Trophoblast cell (in vitro differentiated cells and primary cell): ENCODE data around the gene EIF4ENIF1.

ENCODE experiments used
- DNase-seq, 2 donors: peaks; one replicate each; pipeline ENCODE4 v3.0.0-alpha.2; 2016
- H2AFZ ChIP-seq: 2 replicates; pipeline ENCODE4 v1.6.1; 2013; ENCODE audit warnings: low read length, moderate library complexity, mild to moderate bottlenecking; ENCODE audit not compliant: insufficient read depth, poor library complexity
- H2AK5ac ChIP-seq: 2 replicates; pipeline ENCODE4 v1.6.1; 2013; ENCODE audit warnings: mild to moderate bottlenecking, low read length
- H2BK120ac ChIP-seq: 2 replicates; pipeline ENCODE4 v1.6.1; 2013; ENCODE audit warnings: low read length, mild to moderate bottlenecking, moderate library complexity; ENCODE audit not compliant: insufficient read depth, poor library complexity
- H2BK12ac ChIP-seq: 2 replicates; pipeline ENCODE4 v1.6.1; 2013; ENCODE audit warnings: mild to moderate bottlenecking, low read length, moderate library complexity
- H2BK5ac ChIP-seq: 2 replicates; pipeline ENCODE4 v1.6.1; 2013; ENCODE audit warnings: low read length, low read depth, moderate library complexity, mild to moderate bottlenecking; ENCODE audit not compliant: poor library complexity
- H3K14ac ChIP-seq: 2 replicates; pipeline ENCODE4 v1.6.1; 2013; ENCODE audit warnings: mild to moderate bottlenecking, low read length
- H3K18ac ChIP-seq: 2 replicates; pipeline ENCODE4 v1.6.1; 2013; ENCODE audit warnings: mild to moderate bottlenecking, low read length
- H3K23ac ChIP-seq: 2 replicates; pipeline ENCODE4 v1.6.1; 2013; ENCODE audit warnings: low read length
- H3K27ac ChIP-seq: 2 replicates; pipeline ENCODE4 v1.5.1; 2013; ENCODE audit warnings: low read depth, mild to moderate bottlenecking, inconsistent platforms, low read length, moderate library complexity
- H3K27me3 ChIP-seq: 2 replicates; pipeline ENCODE4 v1.6.1; 2013; ENCODE audit warnings: inconsistent platforms, mild to moderate bottlenecking, low read length, moderate library complexity; ENCODE audit not compliant: insufficient read depth
- H3K36me3 ChIP-seq, 2 experiments: 1 replicate in 1 of 2; 2 replicates in 1 of 2; pipeline ENCODE4 v1.6.1; 2013; ENCODE audit warnings: low read length in 2 of 2, mild to moderate bottlenecking in 2 of 2, moderate library complexity in 1 of 2; ENCODE audit not compliant: insufficient read depth in 2 of 2, control insufficient read depth in 1 of 2
- H3K4ac ChIP-seq: 2 replicates; pipeline ENCODE4 v1.6.1; 2013; ENCODE audit warnings: low read depth, mild to moderate bottlenecking, low read length, moderate library complexity
- H3K4me1 ChIP-seq, 2 experiments: 1 replicate in 1 of 2; 2 replicates in 1 of 2; pipeline ENCODE4 v1.6.1; 2013; ENCODE audit warnings: low read length in 2 of 2, mild to moderate bottlenecking in 2 of 2, moderate library complexity in 1 of 2; ENCODE audit not compliant: insufficient read depth in 2 of 2, control insufficient read depth in 1 of 2
- H3K4me2 ChIP-seq: 2 replicates; pipeline ENCODE4 v1.6.1; 2013; ENCODE audit warnings: inconsistent platforms, mild to moderate bottlenecking, low read length, moderate library complexity
- H3K4me3 ChIP-seq: 2 replicates; pipeline ENCODE4 v1.5.1; 2013; ENCODE audit warnings: mild to moderate bottlenecking, low read depth, low read length, inconsistent platforms
- H3K79me1 ChIP-seq: one replicate; pipeline ENCODE4 v1.6.1; 2013; ENCODE audit warnings: low read length
- H3K79me2 ChIP-seq: 2 replicates; pipeline ENCODE4 v1.6.1; 2013; ENCODE audit warnings: low read length, mild to moderate bottlenecking; ENCODE audit not compliant: control insufficient read depth, insufficient read depth, poor library complexity
- H3K9ac ChIP-seq: 2 replicates; pipeline ENCODE4 v1.6.1; 2013; ENCODE audit warnings: mild to moderate bottlenecking, low read length
- H3K9me3 ChIP-seq: 2 replicates; pipeline ENCODE4 v1.6.1; 2013; ENCODE audit warnings: low read depth, mild to moderate bottlenecking, control low read depth, inconsistent platforms, low read length; ENCODE audit not compliant: insufficient read depth
- H4K12ac ChIP-seq: 2 replicates; pipeline ENCODE4 v1.6.1; 2013; ENCODE audit warnings: low read depth, mild to moderate bottlenecking, low read length, moderate library complexity
- H4K8ac ChIP-seq: 2 replicates; pipeline ENCODE4 v1.6.1; 2013; ENCODE audit warnings: low read depth, mild to moderate bottlenecking, low read length, moderate library complexity
- H4K91ac ChIP-seq: one replicate; pipeline ENCODE4 v1.6.1; 2013; ENCODE audit warnings: low read depth, mild to moderate bottlenecking, low read length, moderate library complexity
- WGBS: extraction: QIAGEN DNeasy Blood & Tissue Kit; methylation state at CpG from one replicate; pipeline ENCODE4 v1.1.7; 2013; ENCODE audit warnings: missing lambda C conversion rate; ENCODE audit not compliant: insufficient read length, insufficient coverage; ENCODE audit errors: extremely low coverage; 5-methylcytosine and 5-hydroxymethylcytosine counted together

The EIF4ENIF1 gene

DNA sequence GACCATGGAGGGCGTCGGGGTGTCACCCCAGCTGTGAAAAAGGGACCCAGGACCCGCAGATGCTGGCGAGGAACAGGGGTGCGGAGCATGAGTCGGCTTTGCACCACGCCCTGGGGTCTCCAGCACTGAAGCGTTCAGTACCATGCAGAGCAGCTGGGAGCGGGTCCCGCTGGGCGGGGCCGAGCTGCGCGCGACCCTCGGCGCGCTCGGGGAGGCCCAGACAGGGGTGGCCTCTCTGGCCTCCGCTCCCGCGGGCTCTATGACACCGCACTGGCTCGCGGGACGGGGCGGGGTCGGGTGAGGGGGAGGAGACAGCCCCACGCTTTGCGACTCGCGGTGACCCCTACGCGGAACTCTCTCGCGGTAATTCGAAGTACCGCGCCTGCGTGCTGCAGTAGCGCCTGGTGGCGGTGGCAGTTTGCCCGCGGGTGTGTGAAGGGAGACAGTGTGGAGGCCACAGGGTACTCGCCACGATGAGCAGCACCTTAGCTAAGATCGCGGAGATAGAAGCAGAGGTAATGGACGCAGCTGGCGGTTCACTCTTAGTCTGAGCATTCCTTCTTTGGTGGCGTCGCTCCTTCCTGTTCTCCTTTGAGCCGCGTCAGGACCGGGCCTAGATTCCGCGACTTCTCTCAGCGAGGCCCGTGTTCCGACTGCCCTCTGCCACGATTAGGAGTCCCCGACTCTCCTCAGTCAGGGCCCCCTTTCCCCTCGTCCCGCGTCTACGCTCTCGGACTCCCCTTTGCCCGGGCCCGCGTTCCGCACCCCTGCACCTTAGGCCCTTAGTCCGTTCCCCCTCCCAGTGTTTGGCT lies 90.2 kb downstream of the EIF4ENIF1 start, which contains the start of gene DRG1:
Gene DRG1, plus strand, starts transcription at position 394 of the 812 bp plus-strand sequence. Its CDS starts 80 bp downstream, at position 474.
- Histone ChIP-seq H3K36me3 (peaks cover 14 to 17% of the 10 kb centered on the region in 2 experiments), H3K79me2 (peaks cover 10% of the 10 kb centered on the region), H3K23ac (peak within 1 kb of the TSS; percentile 40), H3K4ac (peak within 1 kb of the TSS; percentile 71), H3K79me1 (peaks cover 8% of the 10 kb centered on the region), H2BK12ac (no peak within 1 kb of the TSS), H3K4me3 (peak within 1 kb of the TSS; percentile 96), H3K9me3 (no peaks in the 10 kb centered on the region), H2BK120ac (peak within 1 kb of the TSS; percentile 95), H3K4me1 (peaks cover 2% of the 10 kb centered on the region in 2 experiments), H2AFZ (peak within 1 kb of the TSS; percentile 80), H3K27ac (peak within 1 kb of the TSS; percentile 29), H3K18ac (peak within 1 kb of the TSS; percentile 96), H3K9ac (peak within 1 kb of the TSS; percentile 100), H4K91ac (peak within 1 kb of the TSS; percentile 94), H3K4me2 (peak within 1 kb of the TSS; percentile 90), H3K14ac (peak within 1 kb of the TSS; percentile 98), H4K12ac (peak within 1 kb of the TSS; percentile 86), H2BK5ac (peak within 1 kb of the TSS; percentile 55), H2AK5ac (peak within 1 kb of the TSS; percentile 34), H3K27me3 (no peaks in the 10 kb centered on the region), H4K8ac (peak within 1 kb of the TSS; percentile 99)
- WGBS: no CpG with 5 or more reads among the region's 72 CpGs
- DNase-seq: peak; percentile 96 to 98

DNA sequence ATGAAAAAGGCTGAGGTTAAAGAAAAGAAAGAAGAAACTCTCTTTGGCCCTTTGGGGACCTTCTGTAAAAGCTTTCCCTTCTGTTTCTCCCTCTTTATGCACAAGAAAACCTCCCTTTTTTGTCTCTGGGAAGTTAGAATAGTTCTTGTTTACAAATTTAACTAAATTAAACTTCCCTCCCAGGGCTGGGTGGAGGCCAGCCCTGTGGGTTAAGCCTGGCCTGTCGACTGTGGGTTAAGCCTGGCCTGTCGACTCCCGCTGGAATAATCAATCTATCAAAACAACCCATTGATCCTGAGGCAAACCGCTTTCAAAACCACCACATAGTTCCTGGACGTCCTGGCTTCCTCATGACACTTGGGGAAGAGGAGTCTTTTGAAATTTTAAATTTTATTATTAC lies 91.4 kb downstream of the EIF4ENIF1 start:
- no peak overlapping the region for H3K18ac ChIP-seq
- H3K4me3 ChIP-seq: no peak overlapping the region
- H3K27me3 ChIP-seq: no peaks in the 10 kb centered on the region
- H3K79me2 ChIP-seq: peaks cover 10% of the 10 kb centered on the region
- H3K79me1 ChIP-seq: peaks cover 8% of the 10 kb centered on the region
- no peak overlapping the region for H2BK120ac ChIP-seq
- no peak overlapping the region for H4K8ac ChIP-seq
- H3K27ac ChIP-seq: no peak overlapping the region
- H3K4me1 ChIP-seq: peaks cover 2% of the 10 kb centered on the region in 2 experiments
- H2AK5ac ChIP-seq: no peak overlapping the region
- H2BK12ac ChIP-seq: no peak overlapping the region
- H4K12ac ChIP-seq: peak overlapping the region; percentile 44
- peaks cover 6 to 8% of the 10 kb centered on the region in 2 experiments for H3K36me3 ChIP-seq
- no peak overlapping the region for H2BK5ac ChIP-seq
- WGBS: no CpG with 5 or more reads among the region's 5 CpGs
- H3K9ac ChIP-seq: no peak overlapping the region
- no peak overlapping the region for H4K91ac ChIP-seq
- no peak overlapping the region for H3K4me2 ChIP-seq
- H3K9me3 ChIP-seq: peaks cover 2% of the 10 kb centered on the region
- no peak overlapping the region for H3K14ac ChIP-seq
- no peak overlapping the region for H3K23ac ChIP-seq
- no peak overlapping the region for H3K4ac ChIP-seq
- H2AFZ ChIP-seq: no peak overlapping the region
- no peak for DNase-seq

GRCh38 chr22:31394326-31394725 lies 95.3 kb downstream of the EIF4ENIF1 start:
- Histone ChIP-seq H2AK5ac (no peak overlapping the region), H2BK5ac (no peak overlapping the region), H3K4me1 (no peaks in the 10 kb centered on the region), H2BK120ac (no peak overlapping the region), H3K9me3 (peaks cover 2% of the 10 kb centered on the region), H3K4me3 (no peak overlapping the region), H2BK12ac (no peak overlapping the region), H3K9ac (no peak overlapping the region), H4K12ac (no peak overlapping the region), H4K91ac (no peak overlapping the region), H3K79me2 (peaks cover 3% of the 10 kb centered on the region), H2AFZ (no peak overlapping the region), H3K27me3 (no peaks in the 10 kb centered on the region), H3K14ac (no peak overlapping the region), H3K36me3 (no peaks in the 10 kb centered on the region), H3K23ac (no peak overlapping the region), H3K4ac (no peak overlapping the region), H3K27ac (no peak overlapping the region), H3K18ac (no peak overlapping the region), H3K79me1 (peaks cover 3% of the 10 kb centered on the region), H4K8ac (no peak overlapping the region), H3K4me2 (no peak overlapping the region)
- DNase-seq: no peak
- WGBS: no CpG with 5 or more reads among the region's 3 CpGs

DNA sequence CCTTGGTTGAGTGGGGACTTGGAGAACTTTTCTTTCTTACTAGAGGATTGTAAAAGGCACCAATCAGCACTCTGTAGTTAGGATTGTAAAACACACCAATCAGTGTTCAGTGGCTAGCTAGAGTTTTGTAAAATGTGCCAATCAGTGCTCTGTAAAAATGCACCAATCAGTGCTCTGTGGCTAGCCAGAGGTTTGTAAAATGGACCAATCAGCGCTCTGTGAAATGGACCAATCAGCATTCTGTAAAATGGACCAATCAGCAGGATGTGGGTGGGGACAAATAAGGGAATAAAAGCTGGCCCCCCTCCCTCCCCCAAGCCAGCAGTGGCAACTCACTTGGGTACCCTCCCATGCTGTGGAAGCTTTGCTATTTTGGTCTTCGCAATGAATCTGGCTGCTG lies 95.7 kb downstream of the EIF4ENIF1 start:
- Histone ChIP-seq H3K4me3 (no peak overlapping the region), H4K8ac (no peak overlapping the region), H3K23ac (no peak overlapping the region), H3K14ac (no peak overlapping the region), H3K18ac (no peak overlapping the region), H2AFZ (no peak overlapping the region), H3K79me2 (no peaks in the 10 kb centered on the region), H4K91ac (no peak overlapping the region), H2AK5ac (no peak overlapping the region), H3K27ac (no peak overlapping the region), H3K36me3 (no peaks in the 10 kb centered on the region), H2BK12ac (no peak overlapping the region), H3K9me3 (peaks cover 2% of the 10 kb centered on the region), H4K12ac (no peak overlapping the region), H2BK5ac (no peak overlapping the region), H3K27me3 (no peaks in the 10 kb centered on the region), H2BK120ac (no peak overlapping the region), H3K9ac (no peak overlapping the region), H3K4me2 (no peak overlapping the region), H3K79me1 (peaks cover under 1% of the 10 kb centered on the region), H3K4ac (no peak overlapping the region), H3K4me1 (no peaks in the 10 kb centered on the region)
- no CpG with 5 or more reads among the region's 2 CpGs for WGBS
- DNase-seq: no peak
